Kasumi-1 (cell line): ENCODE results near the gene ATP9B.
A peak's percentile ranks its signal among the peaks of the same experiment; 100 is the strongest.

ENCODE experiments used
- DNase-seq, 2 experiments: peaks; one replicate each; lab custom pipeline; 2025; lab: John Stamatoyannopoulos, UW

Gene ATP9B

GRCh38 chr18:79068937-79069716, at the start of gene ATP9B:
ATP9B (plus strand) TSS chr18:79069394; CDS start chr18:79069411, 17 bp downstream.
- DNase-seq = peak; percentile 91 to 94

- no peak for DNase-seq
Measured at GRCh38 chr18:79019881-79020280, 49.3 kb upstream of the ATP9B start.

GRCh38 chr18:79022603-79023002, 46.6 kb upstream of the ATP9B start:
- no peak for DNase-seq

GRCh38 chr18:79026491-79026890, 42.7 kb upstream of the ATP9B start:
- DNase-seq = no peak

- DNase-seq = no peak
Measured at GRCh38 chr18:79030680-79031079, 38.5 kb upstream of the ATP9B start.

- DNase-seq = no peak
Measured at GRCh38 chr18:79042276-79042675, 26.9 kb upstream of the ATP9B start.

GRCh38 chr18:79043288-79043687, 25.9 kb upstream of the ATP9B start:
- no peak for DNase-seq

- no peak for DNase-seq
Measured at GRCh38 chr18:79046522-79046921, 22.7 kb upstream of the ATP9B start.

GRCh38 chr18:79047556-79048244, 21.5 kb upstream of the ATP9B start:
- no peak for DNase-seq

- DNase-seq = no peak
Measured at GRCh38 chr18:79048245-79048632, 21.0 kb upstream of the ATP9B start.

- DNase-seq = no peak
Measured at GRCh38 chr18:79049506-79049905, 19.7 kb upstream of the ATP9B start.

GRCh38 chr18:79050005-79050404, 19.2 kb upstream of the ATP9B start:
- DNase-seq = peak in 1 of 2 experiments; percentile 27

- DNase-seq = no peak
Measured at GRCh38 chr18:79056827-79057367, 12.3 kb upstream of the ATP9B start.

GRCh38 chr18:79058007-79058406, 11.2 kb upstream of the ATP9B start:
- no peak for DNase-seq

- DNase-seq = no peak
Measured at GRCh38 chr18:79062806-79063205, 6.4 kb upstream of the ATP9B start.

GRCh38 chr18:79064228-79064627, 5.0 kb upstream of the ATP9B start:
- no peak for DNase-seq

- no peak for DNase-seq
Measured at GRCh38 chr18:79065802-79066201, 3.4 kb upstream of the ATP9B start.

- no peak for DNase-seq
Measured at GRCh38 chr18:79067611-79068010, 1.6 kb upstream of the ATP9B start.

- peak; percentile 47 to 56 for DNase-seq
Measured at GRCh38 chr18:79068341-79068936, 755 bp upstream of the ATP9B start.

- peak; percentile 50 to 58 for DNase-seq
Measured at GRCh38 chr18:79069717-79070151, 540 bp downstream of the ATP9B start.

GRCh38 chr18:79070486-79070885, 1.3 kb downstream of the ATP9B start:
- DNase-seq = no peak

- peak in 1 of 2 experiments; percentile 7 for DNase-seq
Measured at GRCh38 chr18:79071037-79071436, 1.8 kb downstream of the ATP9B start.
